ENCODE data around the gene TNNT1. TPM values are rescaled to one million over a fixed set of nuclear protein-coding genes. Genes with fewer than 3 reads are reported as not detected.

TNNT1 gene
- polyA plus RNA-seq, 1 experiment = 3.3 TPM

DNA sequence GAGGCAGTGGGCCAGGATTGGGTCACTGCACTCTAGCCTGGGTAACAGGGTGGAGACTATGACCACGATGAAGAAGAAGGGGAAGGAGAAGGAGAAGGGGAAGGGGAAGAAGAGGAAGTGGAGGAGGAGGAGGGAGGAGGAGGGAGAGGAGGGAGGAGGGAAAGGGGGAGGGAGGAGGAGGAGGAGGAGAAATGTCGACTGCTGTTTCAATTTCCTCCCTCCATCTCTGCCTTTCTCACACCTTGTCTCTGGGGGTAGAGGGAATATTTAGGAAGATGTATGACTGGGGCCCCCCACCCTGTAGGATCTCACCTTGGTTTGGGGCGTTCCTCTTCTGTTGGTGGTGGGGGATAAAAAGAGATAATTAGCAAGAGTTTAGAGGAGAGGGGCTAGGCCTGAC is 3.8 kb downstream of the TNNT1 start:
- no peaks in the 10 kb centered on the region; the same call in 1 of the 2 replicates for H3K9me3 ChIP-seq (ENCODE audit: control insufficient read depth, insufficient read depth, low read length)
- DNase-seq (ENCODE audit: low read depth, low spot score) = no peak
- peaks cover 37% of the 10 kb centered on the region for H3K27me3 ChIP-seq (ENCODE audit: control insufficient read depth, insufficient read depth, low read length)
- H3K4me3 ChIP-seq (ENCODE audit: low read depth, low read length) = no peak overlapping the region
- POLR2A ChIA-PET = no interaction called here
- H3K27ac ChIP-seq (ENCODE audit: low read depth, low read length) = no peak overlapping the region
- CTCF ChIA-PET = interaction anchor here (1.8 kb wide), 1 partner anchor 359 kb away, joined by 6 read pairs; no protein-coding TSS in a partner anchor
- TF ChIP-seq, protein P1, sequence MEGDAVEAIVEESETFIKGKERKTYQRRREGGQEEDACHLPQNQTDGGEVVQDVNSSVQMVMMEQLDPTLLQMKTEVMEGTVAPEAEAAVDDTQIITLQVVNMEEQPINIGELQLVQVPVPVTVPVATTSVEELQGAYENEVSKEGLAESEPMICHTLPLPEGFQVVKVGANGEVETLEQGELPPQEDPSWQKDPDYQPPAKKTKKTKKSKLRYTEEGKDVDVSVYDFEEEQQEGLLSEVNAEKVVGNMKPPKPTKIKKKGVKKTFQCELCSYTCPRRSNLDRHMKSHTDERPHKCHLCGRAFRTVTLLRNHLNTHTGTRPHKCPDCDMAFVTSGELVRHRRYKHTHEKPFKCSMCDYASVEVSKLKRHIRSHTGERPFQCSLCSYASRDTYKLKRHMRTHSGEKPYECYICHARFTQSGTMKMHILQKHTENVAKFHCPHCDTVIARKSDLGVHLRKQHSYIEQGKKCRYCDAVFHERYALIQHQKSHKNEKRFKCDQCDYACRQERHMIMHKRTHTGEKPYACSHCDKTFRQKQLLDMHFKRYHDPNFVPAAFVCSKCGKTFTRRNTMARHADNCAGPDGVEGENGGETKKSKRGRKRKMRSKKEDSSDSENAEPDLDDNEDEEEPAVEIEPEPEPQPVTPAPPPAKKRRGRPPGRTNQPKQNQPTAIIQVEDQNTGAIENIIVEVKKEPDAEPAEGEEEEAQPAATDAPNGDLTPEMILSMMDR (IDR thresholded peaks at IDR 0.05; ENCODE audit: low read depth, low read length) = no peak

DNA sequence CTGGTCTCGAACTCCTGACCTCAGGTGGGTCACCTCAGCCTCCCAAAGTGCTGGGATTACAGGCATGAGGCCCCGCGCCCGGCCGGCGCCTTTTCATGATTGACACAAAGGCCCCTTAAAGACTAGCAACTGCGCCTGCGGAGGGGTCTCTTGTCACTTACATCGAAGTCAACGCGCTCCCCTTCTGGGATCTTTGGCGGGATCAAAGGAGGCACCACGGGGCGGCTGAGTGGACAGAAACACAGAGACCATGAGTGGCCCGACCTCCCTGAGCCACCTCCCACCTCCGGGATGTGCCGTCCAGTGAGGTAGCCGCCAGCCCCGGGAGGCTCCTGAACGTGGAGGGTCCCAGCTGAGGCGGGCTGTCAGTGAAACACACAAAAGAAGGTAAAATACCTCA is 7.3 kb downstream of the TNNT1 start:
- ChIA-PET POLR2A (interaction anchor here (0.8 to 1.2 kb wide), 4 partner anchors 24 to 362 kb away, joined by 3 to 4 read pairs (median 3); partner anchors contain the start of gene PPP1R12C), CTCF (interaction anchor here (0.6 to 5.2 kb wide), 24 partner anchors 14 to 491 kb away, joined by 3 to 62 read pairs (median 4); partner anchors contain the start of gene DNAAF3)
- Histone ChIP-seq H3K27me3 (ENCODE audit: control insufficient read depth, insufficient read depth, low read length) (peaks cover 15% of the 10 kb centered on the region), H3K27ac (ENCODE audit: low read depth, low read length) (no peak overlapping the region), H3K4me3 (ENCODE audit: low read depth, low read length) (no peak overlapping the region), H3K9me3 (ENCODE audit: control insufficient read depth, insufficient read depth, low read length) (no peaks in the 10 kb centered on the region; the same call in 1 of the 2 replicates)
- TF ChIP-seq, protein P1 (IDR thresholded peaks at IDR 0.05; ENCODE audit: low read depth, low read length) = no peak
- DNase-seq (ENCODE audit: low read depth, low spot score) = no peak

DNA sequence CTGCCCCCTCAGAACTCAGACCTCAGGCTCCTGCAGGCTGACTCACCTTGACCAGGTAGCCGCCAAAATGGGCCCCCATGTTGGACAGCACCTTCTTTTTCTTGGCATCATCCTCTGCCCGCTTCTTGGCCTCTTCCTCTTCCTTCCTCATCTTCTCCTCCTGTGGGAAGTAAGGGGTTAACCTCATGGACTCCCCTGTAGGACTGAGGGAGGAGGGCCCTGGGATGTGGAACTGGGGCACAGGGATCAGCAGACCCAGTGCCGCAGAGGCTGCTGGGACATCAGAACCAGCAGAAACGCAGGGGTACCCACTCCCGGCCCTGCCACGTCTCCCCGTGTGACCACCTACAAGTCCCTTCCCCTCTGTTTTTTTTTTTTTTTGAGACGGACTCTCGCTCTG is 11.1 kb downstream of the TNNT1 start:
- TF ChIP-seq, protein P1 (IDR thresholded peaks at IDR 0.05; ENCODE audit: low read depth, low read length) = no peak
- peaks cover 16% of the 10 kb centered on the region for H3K27me3 ChIP-seq (ENCODE audit: control insufficient read depth, insufficient read depth, low read length)
- CTCF ChIA-PET = no interaction called here
- POLR2A ChIA-PET = no interaction called here
- DNase-seq (ENCODE audit: low read depth, low spot score) = no peak
- no peak overlapping the region for H3K4me3 ChIP-seq (ENCODE audit: low read depth, low read length)
- H3K27ac ChIP-seq (ENCODE audit: low read depth, low read length) = no peak overlapping the region
- H3K9me3 ChIP-seq (ENCODE audit: control insufficient read depth, insufficient read depth, low read length) = no peaks in the 10 kb centered on the region; the same call in 1 of the 2 replicates

DNA sequence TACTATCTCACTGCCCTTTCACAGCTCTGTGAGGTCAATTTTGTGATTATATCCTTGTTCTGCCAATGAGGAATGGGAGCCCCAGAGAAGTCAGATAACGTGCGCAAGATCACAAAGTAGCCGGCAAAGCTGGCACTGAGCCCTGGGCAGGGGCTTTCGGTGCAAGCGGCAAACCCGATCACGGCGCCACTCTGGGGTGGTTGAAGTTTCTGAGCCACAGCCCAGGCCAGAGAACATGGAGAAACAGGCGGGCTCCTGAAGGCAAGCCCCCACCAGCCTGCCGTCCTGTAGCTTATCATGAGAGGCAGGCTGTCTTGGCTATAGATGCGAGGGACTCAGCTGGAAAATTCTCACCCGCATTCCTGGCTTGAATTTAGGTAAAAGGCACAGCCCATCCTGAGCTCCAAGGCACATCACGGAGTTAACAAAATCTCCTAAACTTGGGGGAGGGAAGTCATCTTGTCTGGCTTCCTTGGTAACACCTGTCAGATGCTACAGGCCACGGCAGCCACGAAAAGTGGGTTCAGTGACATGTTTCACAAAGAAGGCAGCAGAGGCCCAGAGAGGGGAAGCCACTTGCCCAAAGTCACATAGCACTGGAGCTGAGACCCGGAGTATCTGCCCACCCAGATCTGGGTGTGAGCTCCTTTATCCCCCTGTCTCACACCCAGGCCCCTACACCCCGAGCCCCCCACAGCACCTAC is 12.5 kb downstream of the TNNT1 start:
- ChIA-PET POLR2A (no interaction called here), CTCF (interaction anchor here (0.6 to 1.6 kb wide), 3 partner anchors 24 to 367 kb away, joined by 3 read pairs; no protein-coding TSS in a partner anchor)
- H3K27ac ChIP-seq (ENCODE audit: low read depth, low read length) = no peak overlapping the region
- peaks cover 20% of the 10 kb centered on the region for H3K27me3 ChIP-seq (ENCODE audit: control insufficient read depth, insufficient read depth, low read length)
- DNase-seq (ENCODE audit: low read depth, low spot score) = no peak
- TF ChIP-seq, protein P1 (IDR thresholded peaks at IDR 0.05; ENCODE audit: low read depth, low read length) = no peak
- H3K9me3 ChIP-seq (ENCODE audit: control insufficient read depth, insufficient read depth, low read length) = no peaks in the 10 kb centered on the region; the same call in 1 of the 2 replicates
- H3K4me3 ChIP-seq (ENCODE audit: low read depth, low read length) = no peak overlapping the region

DNA sequence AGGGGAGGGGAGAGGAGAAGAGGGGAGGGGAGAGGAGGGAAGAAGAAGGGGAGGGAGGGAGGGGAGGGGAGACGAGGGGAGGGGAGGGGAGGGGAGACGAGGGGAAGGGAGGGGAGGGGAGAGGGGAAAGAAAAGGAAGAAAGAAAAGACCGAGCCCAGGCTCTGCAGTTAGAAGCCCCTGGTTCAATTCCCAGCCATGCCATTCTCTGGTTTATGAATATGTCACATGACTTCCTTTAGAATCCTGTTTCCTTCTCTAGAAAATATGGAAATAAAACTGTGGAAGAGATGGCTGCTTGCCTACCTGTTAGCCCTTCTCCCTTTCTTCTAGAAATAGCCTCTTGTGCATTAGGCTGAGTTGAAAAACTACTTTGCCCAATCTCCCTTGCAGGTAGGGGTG is 14.3 kb downstream of the TNNT1 start:
- no peaks in the 10 kb centered on the region for H3K9me3 ChIP-seq (ENCODE audit: control insufficient read depth, insufficient read depth, low read length)
- POLR2A ChIA-PET = no interaction called here
- no peak overlapping the region for H3K4me3 ChIP-seq (ENCODE audit: low read depth, low read length)
- H3K27me3 ChIP-seq (ENCODE audit: control insufficient read depth, insufficient read depth, low read length) = peaks cover 30% of the 10 kb centered on the region
- DNase-seq (ENCODE audit: low read depth, low spot score) = no peak
- CTCF ChIA-PET = interaction anchor here (1.4 kb wide), 1 partner anchor 370 kb away, joined by 4 read pairs; no protein-coding TSS in a partner anchor
- TF ChIP-seq, protein P1 (IDR thresholded peaks at IDR 0.05; ENCODE audit: low read depth, low read length) = no peak
- no peak overlapping the region for H3K27ac ChIP-seq (ENCODE audit: low read depth, low read length)

Measured in AG04450 (cell line).